H1 (cell line): ENCODE results near the gene IGLON5. TPM values are rescaled to one million over a fixed set of nuclear protein-coding genes. Genes with fewer than 3 reads are reported as not detected.
A peak's percentile ranks its signal among the peaks of the same experiment; 100 is the strongest.

Experiments
- BACH1 ChIP-seq: IDR thresholded peaks from 2 replicates; pipeline ENCODE4 v1.6.1; 2012; ENCODE audit warnings: low read length, improper control_type of control experiment
- BCL11A ChIP-seq, 2 experiments: IDR thresholded peaks; one replicate each; pipeline ENCODE4 v1.6.1; 2011; ENCODE audit warnings: low read depth in 2 of 2, low read length in 2 of 2, mild to moderate bottlenecking in 2 of 2
- CHD2 ChIP-seq: IDR thresholded peaks from 2 replicates; pipeline ENCODE4 v1.6.1; 2012; ENCODE audit warnings: low read length, improper control_type of control experiment
- HDAC2 ChIP-seq, 2 experiments: fragments of 300-600 bp in 1 of 2; sonication (generic) in 1 of 2; IDR thresholded peaks; 2 replicates each; pipeline ENCODE4 v1.6.1; 2011 to 2012; ENCODE audit warnings: low read depth in 2 of 2, low read length in 2 of 2, mild to moderate bottlenecking in 2 of 2, moderate library complexity in 2 of 2, borderline replicate concordance in 1 of 2, inconsistent platforms in 1 of 2
- NANOG ChIP-seq: IDR thresholded peaks from 2 replicates; pipeline ENCODE4 v1.6.1; 2011; ENCODE audit warnings: low read length, low read depth, mild to moderate bottlenecking, inconsistent platforms; ENCODE audit not compliant: insufficient read depth, poor library complexity, severe bottlenecking
- SIX5 ChIP-seq: IDR thresholded peaks from 2 replicates; pipeline ENCODE4 v1.6.1; 2011; ENCODE audit warnings: mild to moderate bottlenecking, low read depth, low read length
- SUZ12 ChIP-seq: fragments of 200-600 bp; sonication (generic); IDR thresholded peaks from 2 replicates; pipeline ENCODE4 v1.6.1; 2012; ENCODE audit warnings: mild to moderate bottlenecking, inconsistent platforms, low read length, moderate library complexity, mixed read lengths
- TBP ChIP-seq: IDR thresholded peaks from 2 replicates; pipeline ENCODE4 v1.6.1; 2011; ENCODE audit warnings: low read depth, low read length, improper control_type of control experiment
- TEAD4 ChIP-seq: IDR thresholded peaks from 2 replicates; pipeline ENCODE4 v1.6.1; 2012; ENCODE audit warnings: low read depth, low read length, inconsistent platforms, mixed read lengths
- polyA plus RNA-seq, 7 experiments: library from polyadenylated mRNA; depleted of rRNA in 3 of 7; stranded (reverse) in 5 of 7; unstranded in 2 of 7; fragments of >200 nt in 5 of 7; fragments of 200-250 nt in 2 of 7; gene quantifications; 1 replicate in 5 of 7; 2 replicates in 1 of 7; 4 replicates in 1 of 7; pipeline versions ENCODE4 v1.2.1 to v1.2.3, GENCODE V29; 2011 to 2013; ENCODE audit warnings: missing spikeins in 2 of 7, mixed read lengths in 2 of 7
- total RNA-seq: library from RNA; stranded (reverse); fragmentation: NEBNext Ultra II Directional; extraction: Animal tissue kit (Norgen Biotek cat#: 25700); gene quantifications from 2 replicates; pipeline ENCODE4 v1.2.1, GENCODE V29; 2021

Gene IGLON5
- total and polyA plus RNA-seq, 2 of the 8 experiments (the other 6 are each of a cell fraction or from before 2014, with no cell fraction given): 31.8 to 34.6 TPM

- peak; percentile 74; the same call in 1 of the 2 replicates for TF ChIP-seq TBP
- TF ChIP-seq BACH1: peak; percentile 26; the same call in 1 of the 2 replicates
- no peak for TF ChIP-seq BCL11A (IDR thresholded peaks at IDR 0.05; ENCODE audit: low read depth in 2 of 2, low read length in 2 of 2)
- no peak for TF ChIP-seq HDAC2 (IDR thresholded peaks at IDR 0.05; ENCODE audit: borderline replicate concordance in 1 of 2, low read depth in 2 of 2, low read length in 2 of 2)
- no peak for TF ChIP-seq CHD2
- TF ChIP-seq SIX5: no peak
- no peak for TF ChIP-seq SUZ12
- no peak for TF ChIP-seq NANOG
- no peak for TF ChIP-seq TEAD4
Measured at GRCh38 chr19:51339687-51340656, 28.5 kb downstream of the IGLON5 start (continued).
